GM18505 (cell line): ENCODE results near the gene CNTN5.

ENCODE experiments used
- ATAC-seq: cut with Tn5 transposase; IDR thresholded peaks from one replicate; pipeline ENCODE4 v1.9.1; 2021; ENCODE audit not compliant: unreplicated experiment
- POLR2A ChIP-seq: IDR thresholded peaks from 4 replicates; pipeline ENCODE4 v1.6.1; 2011; ENCODE audit warnings: borderline replicate concordance; ENCODE audit not compliant: insufficient read depth, insufficient read length; ENCODE audit errors: extremely low read depth

Gene CNTN5

DNA sequence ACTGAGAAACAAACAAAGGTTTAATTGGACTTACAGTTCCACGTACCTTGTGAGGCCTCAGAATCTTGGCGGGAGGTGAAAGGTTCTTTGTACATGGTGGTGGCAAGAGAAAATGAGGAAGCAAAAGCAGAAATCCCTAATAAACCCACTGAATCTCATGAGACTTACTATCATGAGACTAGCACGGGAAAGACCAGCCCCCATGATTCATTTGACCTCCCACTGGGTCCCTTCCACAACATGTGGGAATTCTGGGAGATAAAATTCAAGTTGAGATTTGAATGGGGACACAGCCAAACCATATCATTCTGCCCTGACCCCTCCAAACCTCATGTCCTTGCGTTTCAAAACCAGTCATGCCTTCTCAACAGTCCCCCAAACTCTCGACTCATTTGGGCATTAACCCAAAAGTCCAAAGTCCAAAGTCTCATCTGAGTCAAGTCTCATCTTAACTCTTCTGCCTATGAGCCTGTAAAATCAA is 617.4 kb downstream of the CNTN5 start:
- no peak for ATAC-seq
- no peak for TF ChIP-seq POLR2A

GRCh38 chr11:99640671-99641070 is 619.9 kb downstream of the CNTN5 start:
- no peak for TF ChIP-seq POLR2A
- no peak for ATAC-seq

DNA sequence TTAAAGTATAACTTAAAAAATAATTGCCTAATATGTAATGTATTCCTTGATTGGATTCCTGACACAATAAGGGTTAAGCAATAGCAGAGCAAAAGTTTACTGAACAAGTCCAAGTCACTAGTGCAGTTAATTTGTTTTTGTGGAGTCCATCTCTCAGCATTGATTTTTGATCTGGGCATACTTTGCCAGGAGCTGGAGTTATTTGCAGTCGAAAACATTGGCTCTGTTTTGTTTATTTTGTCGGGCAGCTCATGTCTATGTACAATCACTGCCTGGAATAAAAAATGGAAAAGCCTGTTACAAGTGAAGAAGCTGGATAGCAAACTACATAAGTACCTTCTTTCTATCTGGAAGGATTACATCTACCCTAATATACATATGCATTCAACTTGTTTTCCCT is 625.2 kb downstream of the CNTN5 start:
- TF ChIP-seq POLR2A = no peak

DNA sequence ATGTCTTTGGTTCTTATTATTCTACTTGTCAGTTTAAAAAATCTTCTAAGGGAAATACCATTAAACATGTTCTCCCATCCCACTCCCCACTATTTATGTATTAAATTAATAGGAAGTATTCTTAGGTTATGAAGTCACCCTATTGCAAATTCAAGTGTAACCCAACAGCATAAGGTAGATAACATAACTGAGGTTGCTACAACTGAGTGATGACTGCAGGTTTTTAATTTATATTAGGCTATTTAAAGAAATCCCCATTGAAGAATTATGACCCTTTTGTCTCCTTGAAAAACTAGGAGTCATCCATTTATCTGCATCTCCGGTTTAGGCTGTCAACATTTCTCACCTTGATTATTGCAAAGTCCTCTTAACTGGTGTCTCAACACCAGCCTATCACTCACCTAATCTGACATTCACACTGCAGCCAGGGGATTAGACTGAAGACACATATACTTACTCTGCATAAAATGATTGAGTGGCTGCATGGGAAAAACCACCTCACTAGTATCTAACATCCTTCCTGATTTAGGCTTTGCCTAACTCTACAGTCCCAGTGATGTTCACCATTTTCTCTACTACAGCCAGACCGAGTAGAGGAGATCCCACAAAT is 649.4 kb downstream of the CNTN5 start:
- ATAC-seq = no peak
- no peak for TF ChIP-seq POLR2A

More for the DNA sequence above, 625.2 kb downstream of the CNTN5 start:
- no peak for ATAC-seq

GRCh38 chr11:99671808-99672409 is 651.2 kb downstream of the CNTN5 start:
- ATAC-seq = no peak
- TF ChIP-seq POLR2A = no peak

DNA sequence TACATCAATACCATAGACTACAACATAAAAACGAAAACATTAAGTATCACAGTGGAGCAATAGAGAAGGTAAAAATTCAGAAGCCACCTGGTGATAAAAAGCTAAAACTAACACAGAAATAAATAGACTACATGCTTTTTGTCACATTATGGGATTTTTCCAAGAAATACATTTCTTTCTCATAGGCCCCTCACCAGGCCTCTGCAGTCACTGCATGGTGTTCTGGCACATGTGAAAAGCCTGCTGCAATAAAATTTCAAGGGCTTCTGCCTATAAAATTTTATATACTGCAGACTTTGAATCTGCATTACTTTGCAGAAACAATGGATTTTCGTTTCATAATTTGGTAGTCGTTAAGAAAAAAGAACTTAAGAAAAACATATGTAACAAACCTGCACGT is 655.5 kb downstream of the CNTN5 start:
- ATAC-seq = no peak
- no peak for TF ChIP-seq POLR2A

GRCh38 chr11:99682171-99682570 is 661.4 kb downstream of the CNTN5 start:
- no peak for ATAC-seq

DNA sequence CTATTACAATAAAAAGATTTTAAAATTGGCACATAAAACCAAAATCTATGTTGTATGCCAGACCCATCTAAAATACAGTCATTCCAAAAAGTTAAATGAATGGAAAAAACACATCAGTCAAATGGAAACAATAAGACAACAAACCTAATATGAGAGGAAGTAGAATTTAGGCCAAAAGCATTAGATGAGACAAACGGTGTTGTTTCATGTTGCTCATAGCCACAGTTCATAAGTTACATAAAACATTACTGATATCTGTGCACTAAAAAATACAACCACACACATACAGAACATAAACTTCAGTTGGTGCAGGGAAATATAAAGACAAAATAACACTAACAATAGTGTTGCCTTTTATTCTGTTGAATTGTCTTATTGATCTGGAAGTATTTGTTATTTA is 661.9 kb downstream of the CNTN5 start:
- TF ChIP-seq POLR2A = no peak
- no peak for ATAC-seq

More at GRCh38 chr11:99682171-99682570, 661.4 kb downstream of the CNTN5 start:
- TF ChIP-seq POLR2A = no peak

- TF ChIP-seq POLR2A = no peak
These were observed 663.2 kb downstream of the CNTN5 start for GRCh38 chr11:99683933-99684332.

DNA sequence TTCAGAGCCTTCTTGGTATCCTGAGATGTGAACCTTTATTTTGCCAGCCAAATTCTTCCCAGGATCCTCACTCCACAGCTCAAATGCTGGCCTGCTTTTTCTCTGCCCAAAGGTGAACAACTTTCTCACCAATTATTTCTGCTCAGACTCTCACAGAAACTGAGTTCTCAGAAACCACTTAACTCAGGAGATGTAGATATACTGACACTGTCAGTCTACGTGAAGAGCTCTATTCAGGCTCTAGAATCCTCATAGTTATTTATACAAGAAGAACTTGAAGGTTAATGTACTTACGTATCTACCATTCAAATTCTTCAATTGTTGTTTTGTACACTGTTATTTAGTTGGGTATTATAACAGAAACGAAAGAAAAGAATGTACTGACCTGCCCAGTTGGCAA is 666.1 kb downstream of the CNTN5 start:
- no peak for TF ChIP-seq POLR2A
- ATAC-seq = no peak

More at GRCh38 chr11:99683933-99684332, 663.2 kb downstream of the CNTN5 start:
- no peak for ATAC-seq

GRCh38 chr11:99687320-99687719 is 666.6 kb downstream of the CNTN5 start:
- no peak for TF ChIP-seq POLR2A
- ATAC-seq = no peak

DNA sequence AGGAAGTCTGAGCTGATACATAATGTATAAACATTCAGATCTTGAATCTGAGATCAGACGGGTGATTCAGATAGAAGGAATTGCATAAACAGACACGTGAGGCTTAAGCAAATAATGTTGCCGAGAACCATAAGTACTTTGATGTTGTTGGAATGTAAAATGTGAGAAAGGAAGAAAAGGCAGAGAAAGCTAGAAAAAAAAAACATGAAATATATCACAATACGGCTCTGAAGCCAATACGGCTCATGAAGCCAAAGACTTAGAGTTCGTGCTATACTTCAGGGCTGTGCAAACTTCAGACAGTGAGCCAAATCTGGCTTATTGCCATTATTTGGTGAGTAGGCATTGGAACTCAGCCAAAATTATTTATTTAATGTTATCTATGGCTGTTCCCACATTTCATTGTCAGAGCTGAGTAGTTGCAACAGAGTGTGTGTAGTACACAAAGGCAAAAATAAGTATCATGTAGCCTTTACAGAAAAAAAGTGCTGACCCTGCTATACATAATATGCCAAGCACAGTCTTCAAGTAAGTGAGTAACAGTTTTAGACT is 673.3 kb downstream of the CNTN5 start:
- TF ChIP-seq POLR2A = no peak

DNA sequence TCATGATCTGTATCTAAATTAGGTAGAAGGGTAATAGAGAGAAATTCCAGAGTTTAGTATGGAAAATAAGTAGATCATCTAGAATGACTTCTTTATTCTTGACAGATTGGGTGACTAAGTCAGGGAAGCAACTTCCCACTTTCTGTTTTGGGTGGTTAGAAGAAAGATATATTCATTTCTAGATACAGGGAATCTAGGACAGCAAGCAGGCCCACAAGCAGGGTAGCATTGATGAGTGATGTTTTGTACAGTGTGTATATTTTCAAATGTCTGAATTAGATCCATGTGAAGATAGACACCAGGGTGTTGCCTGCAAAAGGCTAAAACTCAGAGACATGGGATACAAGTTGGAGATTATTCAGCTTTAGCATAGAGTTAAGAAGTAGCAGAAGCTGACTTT is 674.4 kb downstream of the CNTN5 start:
- no peak for TF ChIP-seq POLR2A
- ATAC-seq = no peak

More for the DNA sequence above, 673.3 kb downstream of the CNTN5 start:
- ATAC-seq = no peak

DNA sequence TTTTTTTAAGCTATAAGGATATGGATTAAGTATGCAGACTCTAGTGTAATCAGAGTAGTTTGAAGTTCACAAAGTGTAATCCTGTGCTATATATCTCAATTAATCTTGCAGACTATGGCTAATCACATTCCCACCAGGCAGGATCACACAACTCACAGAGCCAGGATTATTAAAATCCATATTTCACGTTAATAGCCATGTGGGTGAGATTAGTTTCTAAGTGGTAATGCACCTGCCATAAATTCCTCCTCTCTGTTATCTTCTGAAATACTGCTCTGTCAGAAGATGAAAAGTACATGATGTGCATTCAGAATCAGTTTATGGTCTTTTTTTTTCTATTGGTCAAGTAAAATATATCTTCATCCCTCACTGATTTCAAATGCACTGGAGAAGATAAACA is 686.1 kb downstream of the CNTN5 start:
- ATAC-seq = no peak

More for the DNA sequence above, 686.1 kb downstream of the CNTN5 start:
- no peak for TF ChIP-seq POLR2A
